Measurements from ENCODE around the gene TAS2R41. TPM values are rescaled to one million over a fixed set of nuclear protein-coding genes. Genes with fewer than 3 reads are reported as not detected.

The TAS2R41 gene
- total RNA-seq, 1 donor from 2014 or later = not detected

- no peaks in the 10 kb centered on the region for H3K27me3 Mint-ChIP-seq (ENCODE audit: low read depth, unreplicated experiment)
- peaks cover 3% of the 10 kb centered on the region for H3K27me3 ChIP-seq (ENCODE audit: insufficient read depth, low read length)
These were observed 33.4 kb downstream of the TAS2R41 start for GRCh38 chr7:143510854-143511592.

GRCh38 chr7:143511593-143512047 lies 33.9 kb downstream of the TAS2R41 start:
- no peak overlapping the region for H3K4me2 ChIP-seq (ENCODE audit: low read length)
- H2AFZ ChIP-seq (ENCODE audit: low read depth, low read length) = no peak overlapping the region
- no peak overlapping the region for H3K9ac ChIP-seq (ENCODE audit: low read length)
- TF ChIP-seq, protein P1, sequence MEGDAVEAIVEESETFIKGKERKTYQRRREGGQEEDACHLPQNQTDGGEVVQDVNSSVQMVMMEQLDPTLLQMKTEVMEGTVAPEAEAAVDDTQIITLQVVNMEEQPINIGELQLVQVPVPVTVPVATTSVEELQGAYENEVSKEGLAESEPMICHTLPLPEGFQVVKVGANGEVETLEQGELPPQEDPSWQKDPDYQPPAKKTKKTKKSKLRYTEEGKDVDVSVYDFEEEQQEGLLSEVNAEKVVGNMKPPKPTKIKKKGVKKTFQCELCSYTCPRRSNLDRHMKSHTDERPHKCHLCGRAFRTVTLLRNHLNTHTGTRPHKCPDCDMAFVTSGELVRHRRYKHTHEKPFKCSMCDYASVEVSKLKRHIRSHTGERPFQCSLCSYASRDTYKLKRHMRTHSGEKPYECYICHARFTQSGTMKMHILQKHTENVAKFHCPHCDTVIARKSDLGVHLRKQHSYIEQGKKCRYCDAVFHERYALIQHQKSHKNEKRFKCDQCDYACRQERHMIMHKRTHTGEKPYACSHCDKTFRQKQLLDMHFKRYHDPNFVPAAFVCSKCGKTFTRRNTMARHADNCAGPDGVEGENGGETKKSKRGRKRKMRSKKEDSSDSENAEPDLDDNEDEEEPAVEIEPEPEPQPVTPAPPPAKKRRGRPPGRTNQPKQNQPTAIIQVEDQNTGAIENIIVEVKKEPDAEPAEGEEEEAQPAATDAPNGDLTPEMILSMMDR (IDR thresholded peaks at IDR 0.05; ENCODE audit: insufficient read depth, low read depth, low read length) = no peak
- no peak for TF ChIP-seq EZH2 (IDR thresholded peaks at IDR 0.05; ENCODE audit: insufficient read depth, low read length)
- H3K27me3 ChIP-seq (ENCODE audit: insufficient read depth, low read length) = peaks cover 3% of the 10 kb centered on the region
- H3K27ac ChIP-seq (ENCODE audit: low read depth, low read length) = no peak overlapping the region
- no peaks in the 10 kb centered on the region for H4K20me1 ChIP-seq (ENCODE audit: insufficient read depth, low read length)
- H3K9me3 ChIP-seq (ENCODE audit: insufficient read depth, low read depth, low read length) = no peaks in the 10 kb centered on the region
- no peaks in the 10 kb centered on the region for H3K79me2 ChIP-seq (ENCODE audit: insufficient read depth, low read length)
- peaks cover 2% of the 10 kb centered on the region for H3K9me3 Mint-ChIP-seq (ENCODE audit: unreplicated experiment)
- H3K4me3 ChIP-seq (ENCODE audit: insufficient read depth, low read depth, low read length) = no peak overlapping the region
- no peaks in the 10 kb centered on the region for H3K36me3 ChIP-seq (ENCODE audit: insufficient read depth, low read length)
- no peaks in the 10 kb centered on the region for H3K36me3 Mint-ChIP-seq (ENCODE audit: low read depth, unreplicated experiment)
- peaks cover 29% of the 10 kb centered on the region for H3K4me1 Mint-ChIP-seq (ENCODE audit: low read depth, unreplicated experiment)
- FAIRE-seq (no peak), DNase-seq (ENCODE audit: low read depth) (no peak)
- no peaks in the 10 kb centered on the region for H3K4me1 ChIP-seq (ENCODE audit: insufficient read depth, low read length)
- no peak overlapping the region for H3K4me3 Mint-ChIP-seq (ENCODE audit: unreplicated experiment)
- H3K27ac Mint-ChIP-seq (ENCODE audit: unreplicated experiment) = no peak overlapping the region
- no peaks in the 10 kb centered on the region for H3K27me3 Mint-ChIP-seq (ENCODE audit: low read depth, unreplicated experiment)

More at GRCh38 chr7:143510854-143511592, 33.4 kb downstream of the TAS2R41 start:
- H2AFZ ChIP-seq (ENCODE audit: low read depth, low read length) = no peak overlapping the region
- DNase-seq (ENCODE audit: low read depth) (no peak), FAIRE-seq (no peak)
- Mint-ChIP-seq H3K4me1 (ENCODE audit: low read depth, unreplicated experiment) (peaks cover 30% of the 10 kb centered on the region), H3K4me3 (ENCODE audit: unreplicated experiment) (no peak overlapping the region), H3K36me3 (ENCODE audit: low read depth, unreplicated experiment) (no peaks in the 10 kb centered on the region), H3K27ac (ENCODE audit: unreplicated experiment) (no peak overlapping the region), H3K9me3 (ENCODE audit: unreplicated experiment) (peaks cover 5% of the 10 kb centered on the region)
- no peak overlapping the region for H3K9ac ChIP-seq (ENCODE audit: low read length)
- H3K4me3 ChIP-seq (ENCODE audit: insufficient read depth, low read depth, low read length) = no peak overlapping the region
- TF ChIP-seq, protein P1 (IDR thresholded peaks at IDR 0.05; ENCODE audit: insufficient read depth, low read depth, low read length) = no peak
- TF ChIP-seq EZH2 (IDR thresholded peaks at IDR 0.05; ENCODE audit: insufficient read depth, low read length) = no peak
- no peaks in the 10 kb centered on the region for H3K36me3 ChIP-seq (ENCODE audit: insufficient read depth, low read length)
- H3K79me2 ChIP-seq (ENCODE audit: insufficient read depth, low read length) = no peaks in the 10 kb centered on the region
- H3K9me3 ChIP-seq (ENCODE audit: insufficient read depth, low read depth, low read length) = no peaks in the 10 kb centered on the region
- no peak overlapping the region for H3K27ac ChIP-seq (ENCODE audit: low read depth, low read length)
- H3K4me1 ChIP-seq (ENCODE audit: insufficient read depth, low read length) = no peaks in the 10 kb centered on the region
- H4K20me1 ChIP-seq (ENCODE audit: insufficient read depth, low read length) = no peaks in the 10 kb centered on the region
- H3K4me2 ChIP-seq (ENCODE audit: low read length) = no peak overlapping the region
